Measurements from ENCODE around the gene SH3BGRL3. TPM values are rescaled to one million over a fixed set of nuclear protein-coding genes. Genes with fewer than 3 reads are reported as not detected.
"Not testable (repeated sequence)": the region's sequence is repeated elsewhere in the genome, so short reads cannot be mapped to it uniquely, and the experiment has no call there.

SH3BGRL3 gene
- total and polyA plus RNA-seq, 5 experiments from 2014 or later, result 250 to 925 (median 805) TPM

DNA sequence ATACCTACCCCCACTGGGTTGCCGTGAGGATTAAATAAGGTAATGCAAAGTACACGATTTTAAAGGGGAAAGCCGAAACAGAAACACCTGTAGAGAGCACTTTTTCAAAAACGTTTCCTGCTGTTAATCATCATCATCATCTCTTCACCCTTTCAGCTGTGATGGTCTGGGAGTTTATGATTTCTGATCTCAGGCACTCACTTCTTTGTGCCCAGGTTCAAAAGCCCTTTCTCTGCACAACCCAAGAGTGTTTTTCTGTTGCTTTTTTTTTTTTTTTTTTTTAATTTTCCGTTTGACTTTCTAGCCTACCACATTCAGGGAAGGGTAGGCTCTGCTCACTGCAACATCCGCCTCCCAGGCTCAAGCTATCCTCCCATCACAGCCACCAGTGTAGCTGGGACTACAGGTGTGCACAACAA lies 27.5 kb downstream of the SH3BGRL3 start:
- Mint-ChIP-seq H3K36me3 (no peaks in the 10 kb centered on the region), H3K27me3 (no peaks in the 10 kb centered on the region), H3K27ac (peak overlapping the region; percentile 28 to 98 (median 94)), H3K4me3 (peak overlapping the region; percentile 88 to 99 (median 97)), H3K4me1 (peaks cover 24 to 43% (median 38%) of the 10 kb centered on the region in 4 donors), H3K9me3 (no peaks in the 10 kb centered on the region)
- POLR2A ChIA-PET, result interaction anchor here (0.6 to 28.3 kb wide), 4 partner anchors 12 to 69 kb away, joined by 3 to 2161 read pairs (median 120); partner anchors contain the start of genes CD52 and SH3BGRL3
- DNase-seq (peak in 3 of 10 donors; percentile 40 to 65 (median 43)), ATAC-seq (peak; percentile 37 to 48)

DNA sequence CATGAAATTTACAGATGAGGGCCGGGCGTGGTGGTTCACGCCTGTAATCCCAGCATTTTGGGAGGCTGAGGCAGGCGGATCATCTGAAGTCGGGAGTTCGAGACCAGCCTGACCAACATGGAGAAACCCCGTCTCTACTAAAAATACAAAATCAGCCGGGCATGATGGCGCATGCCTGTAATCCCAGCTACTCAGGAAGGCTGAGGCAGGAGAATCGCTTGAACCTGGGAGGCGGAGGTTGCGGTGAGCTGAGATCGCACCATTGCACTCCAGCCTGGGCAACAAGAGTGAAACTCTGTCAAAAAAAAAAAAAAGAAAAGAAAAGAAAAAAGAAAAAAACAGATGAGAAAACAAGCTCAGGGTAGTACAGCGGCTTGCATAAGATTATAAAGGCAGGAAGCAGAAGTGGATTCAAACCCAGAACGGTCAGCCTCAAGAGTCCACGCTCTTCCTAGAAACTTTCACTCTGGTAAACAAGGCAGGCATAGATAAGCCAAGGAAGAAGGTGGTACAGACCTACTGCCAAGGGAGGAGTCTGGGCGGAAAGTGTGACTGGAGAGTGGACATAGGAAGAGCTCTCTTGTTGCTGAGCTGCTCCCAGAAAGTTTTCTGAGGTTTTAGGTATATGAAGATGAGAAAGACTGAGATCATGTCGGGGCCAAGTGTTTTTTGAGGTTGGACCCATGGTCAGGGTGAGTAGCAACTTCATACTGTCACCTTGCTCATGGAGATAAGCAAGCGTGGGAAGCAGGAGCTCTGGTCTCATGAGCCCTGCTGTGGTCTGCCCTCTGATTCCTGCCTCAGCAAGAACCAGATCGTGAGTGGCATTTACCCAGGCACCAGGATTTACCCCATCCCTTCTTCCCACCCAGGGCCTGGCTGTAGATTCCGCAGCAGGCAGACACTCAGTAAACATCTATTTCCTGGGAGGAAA lies 28.3 kb downstream of the SH3BGRL3 start:
- not testable (repeated sequence) for H3K27me3 Mint-ChIP-seq, H3K9me3 Mint-ChIP-seq, ATAC-seq, H3K36me3 Mint-ChIP-seq
- Mint-ChIP-seq H3K27ac (peak overlapping the region; percentile 55 to 98 (median 93)), H3K4me1 (peaks cover 26 to 47% (median 40%) of the 10 kb centered on the region in 4 donors), H3K4me3 (peak overlapping the region; percentile 45 to 99 (median 96))
- DNase-seq, result peak in 1 of 10 donors; percentile 12
- POLR2A ChIA-PET, result interaction anchor here (0.6 to 28.3 kb wide), 5 partner anchors 11 to 173 kb away, joined by 3 to 2161 read pairs (median 3); partner anchors contain the start of genes CD52 and SH3BGRL3

DNA sequence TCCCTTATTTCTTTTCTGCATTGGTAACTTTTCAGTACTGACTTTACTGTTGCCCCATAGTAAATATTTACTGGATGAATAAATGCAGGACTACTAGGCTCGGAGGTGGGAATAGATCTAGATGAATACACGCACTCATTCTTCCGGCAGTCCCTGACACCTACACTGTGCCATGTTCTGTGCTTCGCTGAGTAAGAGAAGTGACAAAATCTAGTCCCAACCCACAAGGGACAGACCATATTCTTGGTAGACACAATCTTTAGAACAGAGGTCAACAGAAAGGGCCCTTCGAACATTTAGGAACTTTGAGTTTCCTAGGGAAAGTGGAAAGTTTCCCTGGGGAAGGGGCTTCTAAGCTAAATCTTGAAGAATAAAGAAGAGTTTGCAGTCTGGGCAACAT lies 34.6 kb downstream of the SH3BGRL3 start:
- peaks cover 0 to 16% (median 5%) of the 10 kb centered on the region in 3 donors for H3K36me3 Mint-ChIP-seq
- peak overlapping the region in 8 of 10 donors; percentile 8 to 84 (median 76) for H3K4me3 Mint-ChIP-seq
- peaks cover 30 to 67% (median 53%) of the 10 kb centered on the region in 4 donors for H3K4me1 Mint-ChIP-seq
- ATAC-seq (no peak), DNase-seq (no peak)
- peak overlapping the region in 6 of 10 donors; percentile 43 to 93 (median 89) for H3K27ac Mint-ChIP-seq
- H3K27me3 Mint-ChIP-seq, result no peaks in the 10 kb centered on the region
- no peaks in the 10 kb centered on the region for H3K9me3 Mint-ChIP-seq
- POLR2A ChIA-PET, result interaction anchor here (1.3 to 28.3 kb wide), 4 partner anchors 7 to 157 kb away, joined by 3 to 2161 read pairs (median 120); partner anchors contain the start of genes HMGN2, SH3BGRL3 and UBXN11

DNA sequence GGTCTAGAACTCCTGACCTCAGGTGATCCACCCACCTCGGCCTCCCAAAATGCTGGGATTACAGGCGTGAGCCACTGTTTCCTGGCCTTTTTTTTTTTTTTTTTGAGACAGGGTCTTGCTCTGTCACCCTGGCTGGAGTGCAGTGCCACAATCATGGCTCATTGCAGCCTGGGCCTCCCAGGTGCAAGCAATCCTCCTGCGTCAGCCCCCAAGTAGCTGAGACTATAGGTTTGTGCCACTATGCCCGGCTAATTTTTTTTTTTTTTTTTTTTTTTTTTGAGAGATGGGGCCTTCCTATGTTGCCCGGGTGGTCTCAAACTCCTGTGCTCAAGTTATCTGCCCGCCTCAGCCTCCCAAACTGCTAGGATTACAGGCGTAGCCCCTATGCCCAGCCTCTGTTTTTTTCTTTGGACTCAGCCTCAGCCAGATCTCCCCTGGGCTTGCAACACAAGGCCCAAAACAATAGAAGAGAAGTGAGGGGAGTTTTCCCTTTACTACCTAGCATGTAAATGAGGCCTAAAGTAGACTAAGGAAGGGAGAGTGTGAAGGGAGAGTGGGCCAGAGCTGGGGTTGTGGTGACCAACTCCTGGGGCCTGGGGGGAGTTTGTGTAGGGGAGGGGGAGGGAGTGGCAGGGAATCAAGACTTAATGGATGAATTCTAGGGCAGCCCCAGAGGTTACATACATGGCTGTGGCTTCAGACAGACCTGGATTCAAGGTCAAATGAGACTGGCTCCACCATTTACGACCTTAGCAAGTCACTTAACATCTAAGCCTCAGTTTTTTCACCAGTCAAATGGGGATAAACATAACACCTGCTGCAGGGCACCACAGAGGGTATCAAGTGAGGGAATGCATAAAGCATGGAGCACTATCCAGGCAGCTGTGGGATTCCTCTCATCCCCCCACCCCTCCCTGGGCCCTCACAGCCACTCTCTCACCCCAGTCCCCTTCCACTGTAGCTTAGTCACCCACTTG lies 36.3 kb downstream of the SH3BGRL3 start:
- Mint-ChIP-seq H3K9me3 (no peaks in the 10 kb centered on the region), H3K4me1 (peaks cover 36 to 82% (median 65%) of the 10 kb centered on the region in 4 donors), H3K27me3 (no peaks in the 10 kb centered on the region), H3K36me3 (peaks cover 4 to 30% (median 10%) of the 10 kb centered on the region in 3 donors), H3K27ac (peak overlapping the region; percentile 77 to 96 (median 88)), H3K4me3 (peak overlapping the region; percentile 10 to 100 (median 78))
- ATAC-seq (no peak), DNase-seq (no peak)
- POLR2A ChIA-PET, result interaction anchor here (0.6 to 28.3 kb wide), 5 partner anchors 8 to 1003 kb away, joined by 3 to 2161 read pairs (median 8); partner anchors contain the start of genes CEP85, SH3BGRL3 and UBXN11

DNA sequence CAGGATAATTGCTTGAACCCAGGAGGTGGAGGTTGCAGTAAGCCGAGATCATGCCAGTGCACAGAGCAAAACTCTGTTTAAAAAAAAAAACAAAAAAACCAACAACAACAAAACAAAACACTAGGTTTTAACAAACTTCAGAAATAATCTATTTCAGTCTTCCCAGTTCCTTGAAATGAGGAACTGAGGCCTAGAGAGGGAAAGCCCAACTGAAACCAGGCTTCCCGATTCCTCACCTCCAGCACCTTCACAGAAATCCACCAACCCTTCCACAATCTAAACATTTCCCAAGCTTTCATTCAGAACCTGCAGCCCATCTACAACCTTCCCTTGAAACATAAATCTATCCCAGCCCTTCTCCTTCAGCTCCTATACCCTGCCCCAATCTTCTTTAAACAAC lies 37.3 kb downstream of the SH3BGRL3 start:
- DNase-seq (no peak), ATAC-seq (no peak)
- Mint-ChIP-seq H3K4me1 (peaks cover 36 to 84% (median 69%) of the 10 kb centered on the region in 4 donors), H3K36me3 (peaks cover 8 to 37% (median 16%) of the 10 kb centered on the region in 3 donors), H3K27me3 (no peaks in the 10 kb centered on the region), H3K9me3 (no peaks in the 10 kb centered on the region), H3K4me3 (peak overlapping the region; percentile 79 to 100 (median 96)), H3K27ac (peak overlapping the region; percentile 78 to 97 (median 91))
- POLR2A ChIA-PET, result interaction anchor here (0.7 to 28.3 kb wide), 9 partner anchors 9 to 191 kb away, joined by 3 to 2161 read pairs (median 8); partner anchors contain the start of genes C1orf232, CEP85, SH3BGRL3 and UBXN11

DNA sequence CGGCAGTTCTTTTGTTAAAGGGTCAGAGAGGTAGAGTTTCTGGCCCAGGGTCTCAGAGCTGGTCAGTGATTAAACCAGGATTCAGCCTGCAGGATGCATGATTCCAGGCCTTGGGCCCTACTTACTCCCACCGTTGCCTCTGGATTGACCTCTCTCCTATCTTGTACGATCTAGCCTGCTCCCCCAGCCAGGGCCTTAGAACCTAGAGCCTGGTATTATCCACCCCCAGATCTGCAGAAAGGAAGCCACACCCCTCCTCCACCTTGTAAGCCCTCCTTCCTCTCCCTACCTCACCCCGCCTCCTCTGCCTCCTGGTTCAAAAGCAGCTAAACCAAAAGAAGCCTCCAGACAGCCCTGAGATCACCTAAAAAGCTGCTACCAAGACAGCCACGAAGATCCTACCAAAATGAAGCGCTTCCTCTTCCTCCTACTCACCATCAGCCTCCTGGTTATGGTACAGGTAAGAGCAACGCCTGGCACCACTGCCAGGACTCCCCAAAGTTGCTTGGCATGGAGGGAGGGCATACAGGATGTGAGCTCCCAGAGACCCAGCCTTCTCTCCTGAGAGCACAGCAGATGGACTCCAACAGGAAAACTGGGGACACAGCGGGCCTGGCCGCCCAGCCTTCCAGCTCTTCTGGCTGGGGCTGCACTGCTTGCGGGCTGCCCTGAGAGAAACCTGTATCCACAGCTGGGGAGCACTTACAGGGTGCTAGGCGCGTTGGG lies 37.9 kb downstream of the SH3BGRL3 start, which contains the start of gene CD52:
CD52 (plus strand) TSS at position 347 of the 726 bp plus-strand sequence; CDS start at position 407, 60 bp downstream.
- peaks cover 8 to 43% (median 16%) of the 10 kb centered on the region in 3 donors for H3K36me3 Mint-ChIP-seq
- no peaks in the 10 kb centered on the region for H3K27me3 Mint-ChIP-seq
- POLR2A ChIA-PET, result interaction anchor here (0.7 to 28.3 kb wide), 14 partner anchors 10 to 206 kb away, joined by 3 to 2161 read pairs (median 6); partner anchors contain the start of genes C1orf232, CEP85, DHDDS and PDIK1L
- H3K9me3 Mint-ChIP-seq, result no peaks in the 10 kb centered on the region
- peaks cover 41 to 89% (median 75%) of the 10 kb centered on the region in 4 donors for H3K4me1 Mint-ChIP-seq
- peak within 1 kb of the TSS; percentile 79 to 100 (median 96) for H3K4me3 Mint-ChIP-seq
- ATAC-seq, result peak; percentile 81 to 85
- H3K27ac Mint-ChIP-seq, result peak within 1 kb of the TSS; percentile 78 to 97 (median 91)
- peak; percentile 45 to 93 (median 72) for DNase-seq

DNA sequence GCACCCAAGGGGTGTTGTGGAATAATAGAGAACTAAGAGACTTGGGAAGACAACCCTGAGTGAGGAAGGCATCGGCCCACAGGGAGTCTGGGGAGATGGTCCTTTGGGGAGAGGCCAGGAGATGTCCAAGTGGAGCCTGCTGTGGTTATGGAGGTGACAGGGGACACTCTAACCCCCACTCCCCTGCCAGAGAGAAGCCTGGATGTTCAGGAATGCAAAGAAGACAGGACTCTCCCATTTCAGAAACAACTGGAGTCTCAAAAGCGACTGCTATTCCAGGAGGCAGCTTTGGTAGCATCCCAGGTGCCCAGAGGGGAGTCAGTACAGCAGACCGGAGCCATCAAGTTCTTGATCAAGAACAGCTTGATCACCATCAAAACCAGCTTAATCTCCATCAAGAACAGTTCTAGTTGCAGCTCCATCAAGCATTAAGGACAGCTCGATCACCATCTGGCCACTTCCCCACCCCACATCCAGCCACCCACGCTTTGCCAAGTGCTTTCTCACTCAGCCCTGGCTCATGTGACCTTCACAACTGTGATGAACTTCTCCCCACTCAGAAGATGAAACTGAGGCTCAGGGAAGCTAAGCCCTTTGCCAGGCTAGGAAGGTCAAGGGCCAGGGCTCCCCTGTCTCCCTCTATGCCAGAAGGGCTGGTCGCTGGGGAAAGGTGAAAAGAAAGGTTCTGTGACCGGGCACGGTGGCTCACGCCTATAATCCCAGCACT lies 38.6 kb downstream of the SH3BGRL3 start:
- POLR2A ChIA-PET, result interaction anchor here (0.7 to 28.3 kb wide), 16 partner anchors 9 to 276 kb away, joined by 3 to 2161 read pairs (median 6); partner anchors contain the start of genes C1orf232, CEP85, DHDDS and PDIK1L
- no peaks in the 10 kb centered on the region for H3K27me3 Mint-ChIP-seq
- peaks cover 8 to 51% (median 16%) of the 10 kb centered on the region in 3 donors for H3K36me3 Mint-ChIP-seq
- H3K27ac Mint-ChIP-seq, result peak overlapping the region; percentile 78 to 97 (median 91)
- ATAC-seq, result no peak
- H3K9me3 Mint-ChIP-seq, result no peaks in the 10 kb centered on the region
- no peak for DNase-seq
- peak overlapping the region; percentile 79 to 100 (median 96) for H3K4me3 Mint-ChIP-seq
- H3K4me1 Mint-ChIP-seq, result peaks cover 38 to 89% (median 79%) of the 10 kb centered on the region in 4 donors

DNA sequence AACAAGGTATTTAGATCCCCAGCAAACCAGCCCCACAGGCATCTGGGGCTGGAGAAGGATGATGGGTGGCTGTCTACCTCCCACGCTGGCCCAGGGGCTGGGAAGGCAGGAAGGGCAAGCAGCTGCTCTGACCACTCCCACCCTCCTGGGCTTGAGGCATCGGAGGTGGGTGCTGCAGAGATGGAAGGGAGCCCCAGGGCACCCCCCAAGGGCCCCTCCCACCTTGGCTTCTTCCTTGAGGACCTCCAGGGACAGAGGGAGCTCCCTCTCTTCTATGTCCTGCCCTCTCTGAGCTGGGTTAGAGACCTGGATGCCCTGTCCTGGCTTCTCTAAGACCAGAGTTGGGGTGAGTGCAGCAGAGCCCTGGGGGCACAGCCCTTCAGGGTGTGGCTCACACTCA lies 41.0 kb downstream of the SH3BGRL3 start:
- DNase-seq, result no peak
- POLR2A ChIA-PET, result interaction anchor here (0.7 to 28.3 kb wide), 18 partner anchors 10 to 153 kb away, joined by 3 to 2161 read pairs (median 6); partner anchors contain the start of genes C1orf232, CEP85, SH3BGRL3 and UBXN11
- peak; percentile 0 to 1 for ATAC-seq

DNA sequence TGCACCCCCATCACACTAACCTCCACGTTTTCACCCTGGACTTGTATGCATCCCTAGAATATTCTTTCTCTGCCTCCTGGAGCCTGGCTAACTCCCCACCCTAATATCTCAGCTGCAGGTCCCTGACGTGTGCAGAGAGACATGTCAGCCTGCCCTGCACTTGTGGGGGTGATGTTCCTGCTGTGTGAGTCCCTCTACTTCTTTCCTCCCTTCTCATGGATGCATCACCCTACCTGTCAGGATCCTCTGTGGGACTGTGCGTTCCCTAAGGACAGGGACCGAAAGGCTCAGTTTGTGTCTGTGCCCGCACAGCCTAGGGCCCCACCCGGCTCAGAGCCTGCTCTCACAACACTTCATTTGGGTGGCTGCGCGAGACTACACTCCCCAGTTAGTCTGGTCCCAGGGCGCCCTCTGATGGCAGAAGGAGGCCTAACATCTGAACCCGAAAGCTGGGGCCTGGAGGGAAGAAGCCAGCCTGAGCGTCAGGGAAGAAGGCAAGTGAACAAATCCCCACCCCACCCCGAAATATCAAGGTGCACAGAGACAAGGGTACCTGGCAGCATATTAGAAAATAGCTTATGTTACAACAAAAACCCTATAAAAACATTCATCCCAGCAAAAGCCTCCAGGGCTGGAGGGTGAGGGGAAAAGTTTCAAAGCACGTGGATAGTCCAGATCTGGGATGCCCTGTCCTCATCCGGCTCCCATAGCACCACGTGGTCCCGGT lies 41.6 kb downstream of the SH3BGRL3 start:
- peak; percentile 66 to 81 for ATAC-seq
- POLR2A ChIA-PET, result interaction anchor here (0.6 to 28.3 kb wide), 21 partner anchors 9 to 153 kb away, joined by 3 to 2161 read pairs (median 6); partner anchors contain the start of genes C1orf232, CEP85, SH3BGRL3 and UBXN11
- no peaks in the 10 kb centered on the region for H3K27me3 Mint-ChIP-seq
- DNase-seq, result peak; percentile 86 to 98 (median 92)
- H3K9me3 Mint-ChIP-seq, result no peaks in the 10 kb centered on the region
- H3K27ac Mint-ChIP-seq, result peak overlapping the region; percentile 87 to 99 (median 94)
- peaks cover 8 to 59% (median 16%) of the 10 kb centered on the region in 3 donors for H3K36me3 Mint-ChIP-seq
- peaks cover 28 to 70% (median 64%) of the 10 kb centered on the region in 4 donors for H3K4me1 Mint-ChIP-seq
- peak overlapping the region; percentile 79 to 100 (median 94) for H3K4me3 Mint-ChIP-seq

More for the DNA sequence above, 41.0 kb downstream of the SH3BGRL3 start:
- H3K4me1 Mint-ChIP-seq, result peaks cover 31 to 76% (median 70%) of the 10 kb centered on the region in 4 donors
- H3K27ac Mint-ChIP-seq, result peak overlapping the region; percentile 88 to 99 (median 96)
- peaks cover 8 to 59% (median 16%) of the 10 kb centered on the region in 3 donors for H3K36me3 Mint-ChIP-seq
- no peaks in the 10 kb centered on the region for H3K9me3 Mint-ChIP-seq
- H3K27me3 Mint-ChIP-seq, result no peaks in the 10 kb centered on the region
- H3K4me3 Mint-ChIP-seq, result peak overlapping the region; percentile 79 to 100 (median 96)

Measured in naive thymus-derived CD8-positive, alpha-beta T cell (primary cell).